AG20443 (cell line): ENCODE measurements around the gene PCSK6.
"Not testable (repeated sequence)": the region's sequence is repeated elsewhere in the genome, so short reads cannot be mapped to it uniquely, and the experiment has no call there.

Experiments
- DNase-seq: peaks from one replicate; pipeline ENCODE4 v3.0.0; 2012; ENCODE audit warnings: low spot score, mixed read lengths

The PCSK6 gene

DNA sequence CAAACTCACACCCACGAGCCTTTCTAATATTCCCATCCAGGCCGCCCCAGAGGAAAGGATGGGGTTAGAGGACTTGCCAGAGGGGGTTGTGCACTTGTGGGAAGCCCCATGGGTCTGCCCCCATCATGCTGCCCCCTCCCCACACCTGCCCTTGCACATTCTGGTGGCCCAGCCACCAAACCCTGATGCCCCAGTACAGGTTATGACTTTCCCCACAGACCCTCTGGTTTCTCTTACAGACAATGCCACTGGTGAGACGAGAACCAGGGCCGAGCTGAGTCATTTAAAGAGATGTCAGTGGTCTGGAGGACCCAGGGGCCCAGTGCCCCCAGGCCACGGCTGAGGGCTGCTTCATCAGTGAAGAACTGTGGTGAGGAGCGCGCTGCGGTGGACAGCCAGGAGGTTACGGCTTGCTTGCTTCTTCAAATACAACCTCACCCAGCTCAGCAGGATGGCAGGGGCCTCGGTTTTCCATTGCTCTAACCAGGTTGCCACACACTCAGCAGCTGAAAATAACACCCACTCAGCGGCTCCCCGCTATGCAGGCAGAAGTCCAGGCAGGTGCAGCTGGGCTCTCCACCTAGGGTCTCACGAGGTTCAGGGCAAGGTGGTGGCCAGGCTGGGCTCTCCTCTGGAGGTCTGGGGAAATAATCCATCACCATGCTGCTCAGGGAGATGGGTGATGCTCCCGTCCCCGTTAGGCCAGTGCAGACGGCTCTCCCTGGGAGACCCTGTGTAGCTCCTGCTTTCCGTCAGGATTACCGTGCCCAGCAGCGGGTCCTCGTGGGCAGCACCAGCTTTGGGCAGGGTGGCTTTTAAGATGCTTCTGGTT is 180.7 kb downstream of the PCSK6 start:
- DNase-seq: no peak

DNA sequence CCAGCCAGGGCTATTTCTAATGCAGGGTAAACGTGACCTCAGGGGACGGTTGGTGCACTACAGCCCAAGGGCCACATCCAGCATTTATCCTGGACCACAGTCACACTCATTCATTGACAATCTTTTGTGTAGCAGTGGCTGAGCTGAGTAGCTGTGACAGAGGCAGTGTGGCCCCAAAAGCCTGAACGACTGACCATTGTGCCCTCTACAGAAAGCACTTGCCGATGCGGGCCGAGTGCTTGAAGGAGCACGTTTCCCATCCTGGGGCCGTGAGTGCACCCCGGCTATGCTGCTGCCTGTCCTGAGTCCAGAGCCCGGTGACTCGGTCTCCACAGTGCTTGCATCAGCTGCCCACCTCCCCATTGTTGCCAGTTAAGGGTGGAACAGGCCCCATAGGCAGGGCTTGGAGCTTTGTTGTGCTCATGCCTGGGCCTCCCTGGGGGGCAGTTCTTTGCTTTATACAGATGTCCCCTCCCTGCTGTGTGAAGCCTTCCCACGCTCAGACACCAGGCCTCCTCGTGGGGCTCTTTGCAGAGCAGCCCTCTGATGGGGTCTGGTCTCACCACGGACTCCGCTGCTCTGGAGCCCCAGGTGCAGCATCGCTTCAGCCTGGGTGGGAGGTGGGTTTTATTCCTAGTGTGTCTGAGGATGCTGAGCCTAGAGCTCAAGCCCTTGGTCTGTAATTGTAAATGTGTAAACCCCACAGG is 181.5 kb downstream of the PCSK6 start:
- DNase-seq: no peak

DNA sequence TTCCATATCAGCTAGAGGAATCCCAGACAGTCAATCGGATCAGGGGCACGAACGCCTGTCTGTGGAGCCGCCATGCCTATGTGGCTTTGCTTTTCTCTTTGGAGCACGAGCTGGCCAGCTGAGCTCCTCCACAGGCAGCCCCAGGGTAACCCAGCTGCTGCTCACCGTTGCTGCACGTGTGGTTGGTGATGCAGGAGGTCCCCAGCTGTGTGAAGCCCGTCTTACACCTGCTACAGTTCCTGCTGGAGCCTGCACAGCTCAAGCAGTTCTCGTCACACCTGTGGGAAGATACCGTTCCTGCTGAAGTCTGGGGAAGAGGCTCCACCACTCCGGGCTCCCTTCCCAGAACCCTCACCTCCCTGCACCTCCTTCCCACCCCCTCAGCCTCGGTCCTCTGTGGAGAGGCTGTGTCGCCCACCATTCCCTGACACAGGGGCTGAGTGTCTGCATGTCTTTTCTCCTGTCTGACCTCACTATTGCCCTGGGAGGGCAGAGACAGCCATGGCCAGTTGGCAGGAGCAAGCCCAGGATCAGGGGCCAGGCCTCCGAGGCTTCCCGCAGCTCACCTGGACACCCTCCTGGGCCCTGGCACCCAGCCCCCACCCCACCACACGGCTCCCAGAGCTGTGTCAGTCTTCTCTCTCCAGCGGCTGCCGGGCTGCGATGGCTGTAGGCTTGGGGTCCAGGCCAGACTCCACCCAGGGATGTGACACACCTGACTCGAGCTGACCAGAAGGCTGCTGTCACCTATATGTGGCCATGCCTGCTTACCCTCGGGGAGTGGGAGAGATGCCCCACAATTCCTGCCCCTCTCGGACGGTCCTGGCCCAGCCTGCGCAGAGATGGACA is 182.2 kb downstream of the PCSK6 start:
- no peak for DNase-seq

DNA sequence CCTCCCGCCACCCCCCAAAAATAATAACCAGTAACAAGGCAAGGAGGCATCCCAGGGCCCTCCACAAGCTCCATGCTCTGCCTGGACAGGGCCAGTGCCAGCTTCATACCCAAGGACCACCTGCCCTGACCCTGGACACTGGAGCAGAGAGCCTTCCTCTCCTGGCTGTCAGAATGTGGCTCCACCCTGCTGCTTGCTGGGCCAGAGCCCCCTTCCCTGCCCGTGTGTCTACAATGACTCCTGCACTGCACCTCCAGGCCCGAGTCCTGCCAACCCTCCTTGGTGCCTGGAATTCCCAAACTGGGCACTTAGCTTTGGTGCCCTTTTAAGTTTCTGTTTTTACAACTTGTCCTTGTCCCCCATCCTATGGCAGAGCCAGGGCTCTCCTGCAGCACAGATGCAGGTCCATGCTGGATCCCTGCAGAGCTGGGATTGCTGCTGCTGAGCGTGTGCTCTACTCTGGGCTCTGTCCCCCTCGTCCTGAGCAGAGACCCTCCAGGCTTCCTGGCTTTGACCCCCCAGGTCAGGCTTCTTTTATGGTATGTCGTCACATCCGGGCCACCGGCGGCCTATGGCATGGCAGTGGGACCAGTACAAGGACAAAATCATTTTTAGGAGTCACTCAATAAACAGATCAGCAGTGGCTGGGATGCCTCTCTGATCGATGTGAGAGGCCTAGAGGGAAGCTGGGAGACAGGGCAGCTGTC is 183.0 kb downstream of the PCSK6 start:
- no peak for DNase-seq

DNA sequence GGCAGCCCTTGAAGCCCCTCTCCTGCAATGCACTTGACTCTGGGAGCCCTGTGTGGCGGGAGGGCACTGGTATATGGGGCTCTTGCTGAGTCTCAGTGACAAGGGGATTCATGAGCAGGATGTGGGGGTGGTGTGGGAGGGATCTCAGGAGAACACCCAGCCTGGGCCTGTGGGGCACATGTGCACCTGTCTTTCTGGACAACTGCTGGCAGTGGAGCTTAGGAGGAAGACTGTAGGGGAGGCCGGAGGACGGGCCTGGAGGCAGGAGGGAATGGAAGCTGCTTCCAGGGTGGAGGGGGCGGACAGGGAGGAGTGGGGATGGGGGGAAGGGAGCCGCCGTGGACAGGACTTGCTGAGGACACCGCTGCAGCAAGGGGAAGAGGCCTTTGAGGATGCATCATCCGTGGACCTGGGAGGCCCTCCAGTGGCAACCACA is 183.7 kb downstream of the PCSK6 start:
- DNase-seq: no peak

DNA sequence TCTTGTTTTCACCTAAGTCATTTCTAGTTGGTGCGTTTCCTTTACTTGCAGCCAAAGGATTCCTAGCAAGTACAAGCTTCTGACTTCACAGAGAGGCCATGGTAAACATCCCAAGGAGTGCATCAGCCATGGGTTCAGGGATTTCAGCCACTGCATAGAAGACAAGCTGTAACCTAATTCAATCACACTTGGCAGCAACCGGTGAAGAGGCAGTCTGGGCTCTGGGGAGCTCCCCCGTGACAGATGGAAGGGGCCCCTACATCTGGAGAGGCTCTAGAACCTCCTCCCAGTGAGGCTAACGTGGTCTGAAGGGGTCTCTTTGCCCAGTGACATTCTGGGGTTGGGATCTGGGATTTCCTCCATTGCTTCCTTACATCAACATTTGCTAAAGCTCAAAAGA is 186.1 kb downstream of the PCSK6 start:
- DNase-seq: peak; percentile 3

DNA sequence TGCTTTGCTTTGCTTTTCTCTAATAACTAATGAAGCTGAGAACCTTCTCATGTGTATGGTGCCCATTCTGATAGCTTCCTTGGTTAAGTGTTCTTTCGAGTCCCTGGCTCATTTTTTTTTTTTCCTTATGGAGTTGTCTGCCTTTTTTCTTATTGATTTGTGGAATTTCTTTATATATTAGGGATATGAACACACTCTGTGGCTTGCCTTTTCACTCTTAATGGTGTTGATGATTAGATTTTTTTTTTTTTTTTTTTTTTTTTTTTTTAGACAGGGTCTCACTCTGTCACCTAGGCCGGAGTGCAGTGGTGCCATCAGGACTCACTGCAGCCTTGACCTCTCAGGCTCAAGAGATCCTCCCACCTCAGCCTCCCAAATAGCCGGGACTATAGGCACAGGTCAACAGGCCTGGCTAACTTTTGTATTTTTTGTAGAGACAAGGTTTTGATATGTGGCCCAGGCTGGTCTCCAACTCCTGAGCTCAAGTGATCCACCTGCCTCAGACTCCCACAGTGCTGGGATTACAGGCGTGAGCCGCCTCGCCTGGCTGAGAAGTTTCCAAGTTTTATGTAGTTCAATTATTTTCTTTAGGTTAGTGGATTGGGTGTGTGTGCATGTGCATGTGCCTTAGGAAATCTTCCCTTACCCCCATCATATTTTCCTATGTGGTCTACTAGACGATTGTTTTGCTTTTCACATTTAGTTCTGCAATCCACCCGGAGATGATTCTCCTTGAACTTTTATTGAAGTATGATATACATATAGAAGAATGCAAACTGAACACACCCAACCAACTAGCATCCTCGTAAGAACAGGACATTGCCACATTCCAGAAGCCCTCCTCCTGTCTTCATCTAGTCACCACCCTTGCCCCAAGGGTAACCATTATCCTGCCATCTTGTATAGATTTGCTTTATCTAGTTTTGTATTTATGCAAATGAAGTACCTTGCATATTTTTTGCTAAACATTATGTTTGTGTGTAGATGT is 192.8 kb downstream of the PCSK6 start:
- DNase-seq: no peak

DNA sequence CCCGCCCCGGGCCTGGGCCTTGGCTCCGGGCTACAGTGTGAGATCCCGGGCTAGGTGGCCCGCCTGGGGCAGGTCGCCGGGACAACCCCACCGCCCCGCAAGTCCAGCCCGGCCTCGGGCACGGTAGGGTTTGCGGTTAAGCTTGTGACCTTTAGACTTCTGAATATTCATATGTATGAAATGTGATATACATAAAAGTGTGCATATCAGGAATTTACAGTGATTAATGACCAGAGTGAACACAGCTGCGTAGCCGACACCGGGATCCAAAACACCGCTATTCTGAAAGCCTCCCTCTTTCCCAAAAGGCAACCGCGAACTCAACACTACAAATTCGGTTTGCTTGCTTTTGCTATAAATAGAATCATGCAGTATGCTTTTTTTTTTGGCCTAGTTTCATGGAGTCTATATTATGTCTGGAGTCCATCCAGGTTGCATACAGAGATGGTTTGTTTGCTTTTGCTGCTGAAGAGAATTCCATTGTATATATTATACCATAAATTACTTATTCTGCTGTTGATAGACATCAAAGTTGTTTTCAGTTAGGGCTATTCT is 193.8 kb downstream of the PCSK6 start:
- DNase-seq: no peak

DNA sequence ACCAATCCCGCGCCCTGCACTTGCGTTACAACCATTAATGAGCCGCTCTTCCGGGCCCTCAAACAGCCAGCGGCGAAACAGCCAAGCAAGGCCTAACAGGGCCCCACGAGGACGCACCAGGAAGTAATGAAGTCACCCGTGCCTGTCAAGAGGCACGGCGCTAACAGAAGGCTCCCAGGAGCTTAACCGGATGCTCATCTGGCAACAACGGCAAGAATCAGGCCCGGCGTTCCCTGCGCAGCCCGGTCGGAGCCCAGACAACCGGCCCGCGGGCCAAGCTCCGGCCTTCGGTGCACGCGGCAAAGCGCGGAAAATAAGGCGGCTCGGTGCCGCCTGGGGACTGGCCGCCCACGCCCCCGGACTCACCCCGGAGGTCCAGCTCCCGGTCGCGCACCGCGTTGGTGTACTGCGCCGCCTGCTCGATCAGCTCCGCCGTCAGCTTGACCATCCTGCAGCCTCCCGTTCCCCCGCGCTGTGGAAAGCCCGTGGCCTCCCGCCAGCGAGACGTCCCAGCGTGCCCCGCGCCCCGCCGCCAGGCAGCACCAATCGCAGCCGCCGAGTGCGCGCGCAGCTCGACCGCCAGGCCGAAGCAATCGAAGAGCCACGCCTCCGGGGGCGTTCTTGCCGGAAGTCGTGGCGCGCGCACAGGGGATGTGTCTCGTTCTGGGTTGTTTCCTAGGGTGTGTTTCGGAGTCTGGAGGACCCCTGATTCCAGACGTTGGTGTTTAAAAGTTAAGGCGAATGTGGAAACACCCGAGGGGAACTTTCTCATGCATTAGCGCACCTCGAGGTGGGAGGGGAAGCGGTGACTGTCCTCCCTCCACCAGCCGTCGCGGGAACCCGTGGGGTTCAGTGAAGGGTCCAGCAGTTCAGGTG is 194.5 kb downstream of the PCSK6 start, which contains the start of gene SNRPA1:
Gene SNRPA1 (minus strand): TSS at position 518 of the 876 bp plus-strand sequence. CDS start 70 bp downstream, at position 448.
- peak; percentile 100 for DNase-seq

DNA sequence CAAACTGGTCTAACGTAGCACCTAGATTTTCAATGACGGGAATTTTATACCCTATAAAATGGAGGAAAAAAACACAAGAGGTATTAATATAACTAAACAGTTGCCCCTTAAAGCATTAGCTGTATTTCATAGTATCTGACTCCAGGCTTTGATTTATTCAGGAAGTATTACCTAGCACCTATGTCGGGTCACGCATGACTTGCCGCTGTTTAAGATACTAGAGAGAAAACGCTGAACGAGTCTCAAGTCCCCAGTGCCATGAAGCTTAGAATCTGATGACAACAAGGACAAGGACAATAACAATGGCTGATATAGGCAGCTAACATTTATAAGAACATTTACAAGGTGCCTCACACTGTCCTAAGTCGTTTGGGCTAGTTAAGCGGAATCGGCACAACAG is 196.4 kb downstream of the PCSK6 start:
- no peak for DNase-seq

DNA sequence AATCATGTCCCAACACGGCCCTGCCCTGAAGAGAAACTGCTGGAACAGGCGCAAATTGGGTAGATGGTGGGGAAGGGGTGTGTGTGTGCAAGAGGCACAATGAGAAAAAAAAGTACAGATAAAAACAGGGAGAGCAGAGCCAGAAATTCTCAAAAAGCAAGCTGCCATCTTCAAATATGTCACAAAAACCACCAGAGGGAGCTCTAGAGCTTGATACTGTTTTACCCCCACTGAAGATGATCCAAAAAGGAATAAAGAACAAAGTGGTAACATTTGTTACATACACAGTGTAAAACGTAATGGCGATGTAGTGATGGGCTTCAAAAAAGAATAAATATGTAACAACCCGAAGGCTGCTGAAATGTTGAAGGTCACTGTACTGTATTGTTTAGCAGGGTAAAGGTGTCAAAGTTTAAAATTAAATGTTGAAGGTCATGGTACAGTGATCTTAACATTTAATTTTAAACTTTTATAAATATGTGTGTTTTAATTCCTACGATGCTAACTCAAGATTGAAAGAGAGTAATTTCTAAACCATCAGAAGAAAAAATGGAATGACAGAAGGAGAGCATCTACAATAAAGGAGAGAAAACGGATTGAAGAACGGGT is 200.5 kb downstream of the PCSK6 start:
- peak; percentile 62 for DNase-seq

DNA sequence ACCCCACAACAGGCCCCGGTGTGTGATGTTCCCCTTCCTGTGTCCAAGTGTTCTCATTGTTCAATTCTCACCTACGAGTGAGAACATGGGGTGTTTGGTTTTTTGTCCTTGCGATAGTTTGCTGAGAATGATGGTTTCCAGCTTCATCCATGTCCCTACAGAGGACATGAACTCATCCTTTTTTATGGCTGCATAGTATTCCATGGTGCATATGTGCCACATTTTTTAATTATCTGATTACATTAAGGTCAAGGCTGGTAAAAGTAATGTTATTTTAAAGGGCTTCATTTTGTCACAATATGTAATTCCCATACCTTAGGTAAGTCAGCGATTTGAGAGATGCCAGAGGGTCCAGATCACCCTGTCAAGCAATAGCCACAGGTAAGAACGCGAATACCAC is 202.2 kb downstream of the PCSK6 start:
- DNase-seq: not testable (repeated sequence)

DNA sequence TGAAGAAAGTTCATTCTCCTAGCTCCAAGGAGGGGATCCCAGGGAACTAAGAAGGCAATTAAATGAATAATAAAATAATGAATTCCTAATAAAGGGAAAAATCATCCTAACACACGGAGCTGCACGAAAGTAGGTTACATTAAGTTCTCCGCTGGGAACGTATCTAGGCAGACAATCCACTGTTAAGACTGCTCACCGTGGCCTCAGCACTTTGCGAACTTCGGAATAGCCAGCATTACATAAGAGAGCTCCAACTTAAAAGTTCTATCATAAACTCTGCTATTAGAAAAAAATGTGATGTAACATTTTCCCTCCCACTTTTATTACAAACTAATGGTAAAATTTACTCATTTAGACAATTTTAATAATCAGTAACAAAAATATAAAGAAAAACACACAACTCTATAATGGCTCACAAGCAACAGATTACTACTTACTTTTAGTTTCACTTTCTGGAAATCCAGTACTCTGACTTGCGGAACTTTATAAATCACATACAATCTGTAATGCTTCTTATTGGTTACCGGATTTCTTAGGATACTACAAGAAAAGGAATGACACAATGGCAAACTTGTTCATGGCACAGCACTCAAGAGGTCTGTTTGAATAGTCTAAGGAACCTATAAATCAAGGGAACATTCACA is 202.9 kb downstream of the PCSK6 start:
- no peak for DNase-seq

DNA sequence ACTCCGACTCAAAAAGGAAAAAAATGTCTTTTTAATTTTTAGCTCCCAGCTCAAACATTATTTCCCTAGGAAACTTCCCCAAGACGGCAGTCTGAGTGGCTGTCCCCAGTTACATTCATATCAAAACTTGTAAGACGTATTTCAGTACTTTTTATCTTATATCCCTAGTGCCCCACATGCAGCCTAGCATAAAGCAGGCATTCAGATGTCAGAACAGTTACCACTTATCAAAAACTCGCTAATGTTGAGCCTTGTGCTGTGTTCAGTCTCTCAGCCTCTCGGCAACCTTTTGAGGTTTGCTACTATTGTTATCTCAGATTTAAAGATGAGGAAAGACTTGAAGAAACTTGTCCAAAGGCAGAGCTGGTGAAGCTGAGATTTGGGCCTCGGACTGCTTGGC is 205.6 kb downstream of the PCSK6 start:
- no peak for DNase-seq

DNA sequence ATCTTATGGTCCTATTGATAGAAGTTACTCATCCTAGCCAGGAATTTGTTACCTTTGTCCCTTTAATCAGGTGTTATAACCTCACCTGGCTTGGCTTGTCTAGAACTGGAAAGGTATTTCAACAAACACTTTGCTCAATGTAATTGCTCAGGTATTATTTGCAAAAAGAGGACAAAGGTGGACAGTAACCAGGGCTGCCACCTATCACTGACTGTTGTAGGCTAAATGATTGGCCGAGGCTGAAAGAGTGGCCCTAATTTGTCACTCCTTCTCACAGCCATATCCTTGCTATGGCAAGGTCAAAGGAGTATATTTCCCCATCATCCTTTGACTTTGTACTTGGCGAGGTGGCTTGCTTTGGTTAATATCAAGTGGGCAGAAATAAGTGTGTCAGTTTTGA is 209.5 kb downstream of the PCSK6 start:
- no peak for DNase-seq

DNA sequence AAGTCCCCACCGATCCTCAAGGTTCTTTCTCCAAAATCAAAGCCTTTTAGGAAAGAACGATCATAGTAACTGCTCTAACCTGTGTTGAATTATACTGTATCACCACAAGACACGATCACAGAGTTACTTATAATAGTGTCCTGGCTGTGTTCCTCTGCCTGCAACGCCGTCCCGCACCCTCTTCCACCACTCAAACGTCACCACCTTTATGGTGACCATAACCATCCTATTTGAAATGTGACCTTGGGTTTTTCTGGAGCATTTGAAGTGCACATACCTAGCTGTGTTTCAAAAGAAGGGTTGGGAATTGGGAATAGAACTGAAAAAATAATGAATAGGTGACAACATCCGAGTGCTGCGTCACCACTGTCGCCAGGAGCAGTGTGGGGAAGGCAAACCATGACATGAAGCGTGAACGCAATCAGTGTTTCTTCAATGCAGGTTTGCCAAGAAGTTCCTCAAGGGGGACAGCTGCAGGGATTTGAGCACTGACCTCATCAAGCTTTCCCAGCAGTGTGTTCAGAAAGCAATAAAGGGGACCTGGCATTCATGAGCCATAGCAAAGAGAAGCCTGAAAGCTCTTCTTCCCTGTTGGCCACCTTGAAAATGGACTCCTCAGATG is 211.5 kb downstream of the PCSK6 start:
- DNase-seq: no peak

DNA sequence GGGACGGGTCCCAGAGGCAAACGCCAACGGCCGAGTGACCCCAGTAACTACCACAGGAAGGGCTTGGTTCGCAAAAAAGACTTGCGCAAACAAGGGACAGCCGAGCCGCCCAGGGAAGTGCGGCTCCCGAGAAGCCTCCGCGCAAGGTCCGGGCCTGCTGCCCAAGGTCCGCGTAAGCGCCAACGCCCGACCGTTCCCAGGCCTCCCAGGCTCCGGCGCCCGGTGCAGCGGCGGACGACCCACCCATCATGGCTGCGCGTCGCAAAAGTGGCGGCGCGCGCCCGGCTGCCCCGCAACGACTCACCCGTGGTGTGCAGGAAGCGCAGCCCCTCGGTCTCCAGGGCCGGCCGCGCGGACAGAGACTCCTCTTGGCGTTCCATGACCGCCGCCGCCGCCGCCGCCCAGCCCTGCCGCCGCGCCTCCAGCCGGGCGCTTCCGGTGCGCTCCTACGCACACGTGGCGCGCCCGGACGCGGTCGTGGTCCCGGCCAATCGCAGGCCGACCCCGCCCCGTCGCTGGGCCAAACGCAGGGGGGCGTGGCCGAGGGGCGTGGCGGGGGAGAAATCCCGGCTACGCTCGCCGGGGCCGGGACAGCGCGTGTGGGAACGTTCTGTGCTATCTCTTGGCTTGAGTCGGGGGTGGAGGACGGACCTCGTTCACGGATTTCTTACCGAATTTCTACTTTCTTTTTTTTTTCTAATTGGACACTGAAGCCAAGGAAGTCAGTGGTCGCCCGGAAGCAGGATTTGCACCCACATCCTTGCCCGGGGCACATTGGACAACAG is 212.3 kb downstream of the PCSK6 start, which contains the start of gene SELENOS:
Gene SELENOS (minus strand): TSS at position 448 of the 785 bp plus-strand sequence. CDS start 68 bp downstream, at position 380.
- DNase-seq: peak; percentile 96
